ENCODE measurements around the gene PRLR.
"Not testable (repeated sequence)": the region's sequence is repeated elsewhere in the genome, so short reads cannot be mapped to it uniquely, and the experiment has no call there.

The PRLR gene
- 0 to 0.08 (median 0) reads per million in 4 donors for total RNA-seq

GRCh38 chr5:35230038-35230611 lies at the start of gene PRLR:
Gene PRLR, minus strand, starts transcription at chr5:35230487. Its CDS starts 140,867 bp downstream, at chr5:35089620.
- DNase-seq: no peak

- DNase-seq: no peak
Measured at GRCh38 chr5:35274839-35275509, 44.7 kb upstream of the PRLR start.

GRCh38 chr5:35269006-35269405 lies 38.7 kb upstream of the PRLR start:
- DNase-seq: no peak

- DNase-seq: no peak
Measured at GRCh38 chr5:35266276-35266675, 36.0 kb upstream of the PRLR start.

DNA sequence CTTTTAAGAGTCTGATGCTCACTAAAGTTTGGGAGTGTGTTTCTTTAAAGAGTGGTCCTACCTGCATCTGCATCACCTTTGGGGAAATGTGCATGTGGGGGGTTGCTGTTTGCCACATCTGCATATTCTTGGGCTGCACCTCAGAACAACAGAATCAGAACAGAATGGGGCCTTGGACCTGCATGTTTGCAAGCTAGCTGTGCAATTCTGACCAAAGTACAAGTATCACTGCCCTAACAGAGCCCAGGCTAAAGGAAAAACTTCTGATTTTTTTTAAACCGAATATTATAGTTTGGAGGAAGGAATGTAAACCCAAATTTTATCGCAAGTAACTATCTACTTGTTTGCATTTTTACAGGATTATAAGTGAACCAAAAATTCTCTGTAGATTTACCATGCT lies 34.2 kb upstream of the PRLR start:
- no peak for DNase-seq

DNA sequence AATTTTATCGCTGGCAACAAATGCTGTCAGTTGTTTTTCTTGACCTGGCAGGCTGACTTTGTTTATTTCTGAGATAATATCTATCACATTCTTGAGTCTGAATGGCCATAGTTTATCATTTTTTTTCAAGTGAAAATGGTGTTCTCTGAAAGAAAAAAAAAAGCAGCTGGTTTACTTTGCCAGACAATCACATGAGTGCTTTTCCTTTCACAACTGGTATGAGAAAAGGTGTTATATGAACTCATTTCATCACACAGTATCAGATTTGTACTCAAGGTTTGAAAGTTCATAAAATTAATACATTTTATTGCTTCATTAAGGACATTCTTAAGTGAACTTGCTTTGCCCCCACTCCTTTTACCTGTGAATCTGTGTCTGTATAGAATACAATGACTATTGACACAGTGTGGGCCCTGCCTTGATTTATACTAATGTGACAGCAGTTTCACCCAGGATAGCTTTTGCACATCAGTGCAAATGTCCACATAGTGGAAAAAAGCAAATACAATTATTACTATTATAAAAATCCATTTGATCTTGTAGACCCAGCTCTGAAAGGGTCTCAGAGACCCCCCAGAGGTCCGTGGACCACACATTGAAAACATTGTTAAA lies 33.1 kb upstream of the PRLR start:
- DNase-seq: no peak

DNA sequence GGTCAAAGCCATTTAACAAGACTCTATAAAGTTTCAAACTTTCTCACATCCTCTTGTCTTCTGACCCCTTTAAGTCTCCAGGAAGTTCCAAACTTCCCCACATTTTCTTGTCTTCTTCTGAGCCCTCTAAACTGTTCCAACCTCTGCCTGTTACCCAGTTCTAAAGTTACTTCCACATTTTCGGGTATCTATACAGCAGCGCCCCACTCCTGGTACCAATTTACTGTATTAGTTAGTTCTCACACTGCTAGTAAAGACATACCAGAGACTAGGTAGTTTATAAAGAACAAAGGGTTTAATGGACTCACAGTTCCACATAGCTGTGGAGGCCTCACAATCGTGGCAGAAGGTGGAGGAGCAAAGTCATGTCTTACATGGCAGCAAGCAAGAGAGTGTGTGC lies 23.3 kb upstream of the PRLR start:
- no peak for DNase-seq

GRCh38 chr5:35252963-35253362 lies 22.7 kb upstream of the PRLR start:
- no peak for DNase-seq

GRCh38 chr5:35248843-35249780 lies 18.8 kb upstream of the PRLR start:
- no peak for DNase-seq

GRCh38 chr5:35247648-35248034 lies 17.4 kb upstream of the PRLR start:
- peak in 1 of 5 donors; percentile 39 for DNase-seq

DNA sequence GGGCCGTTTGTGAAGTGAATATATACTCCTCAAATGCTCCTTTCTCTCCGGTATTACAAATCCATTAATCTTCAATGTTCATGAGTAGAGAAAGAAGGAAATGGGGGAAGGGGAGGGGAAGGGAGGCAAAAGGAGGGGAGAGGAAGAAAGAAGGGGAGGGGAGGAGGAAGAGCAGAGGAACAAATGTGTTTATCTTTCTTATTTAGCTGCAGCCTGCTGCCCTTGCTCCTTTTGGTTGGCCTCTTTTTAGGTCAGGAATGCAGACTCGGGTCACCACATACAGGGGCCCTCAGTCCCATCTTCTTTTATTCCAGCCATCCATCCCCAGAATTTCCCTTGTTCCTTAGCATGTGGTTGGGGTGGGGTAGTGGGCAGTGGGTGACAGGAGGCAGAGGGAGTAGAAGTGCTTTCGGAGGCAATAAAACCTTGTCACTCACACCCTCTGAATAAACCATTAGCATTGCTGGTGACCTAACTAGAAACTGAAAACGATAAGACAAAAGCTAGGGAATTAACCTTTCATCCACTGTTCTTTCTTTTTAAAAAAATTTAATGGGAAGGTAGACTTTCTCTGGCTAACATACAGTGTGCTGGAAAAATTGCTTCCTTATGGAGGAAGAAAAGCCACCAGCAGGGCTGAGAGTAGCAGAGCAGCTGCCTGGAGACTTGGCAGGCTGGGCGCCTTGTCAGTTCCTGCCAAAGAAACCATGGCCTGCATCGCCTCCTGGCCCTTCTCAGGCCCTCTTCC lies 16.8 kb upstream of the PRLR start:
- no peak for DNase-seq

GRCh38 chr5:35246411-35246810 lies 16.1 kb upstream of the PRLR start:
- DNase-seq: no peak

GRCh38 chr5:35245371-35245770 lies 15.1 kb upstream of the PRLR start:
- not testable (repeated sequence) for DNase-seq

- no peak for DNase-seq
Measured at GRCh38 chr5:35244171-35244570, 13.9 kb upstream of the PRLR start.

DNA sequence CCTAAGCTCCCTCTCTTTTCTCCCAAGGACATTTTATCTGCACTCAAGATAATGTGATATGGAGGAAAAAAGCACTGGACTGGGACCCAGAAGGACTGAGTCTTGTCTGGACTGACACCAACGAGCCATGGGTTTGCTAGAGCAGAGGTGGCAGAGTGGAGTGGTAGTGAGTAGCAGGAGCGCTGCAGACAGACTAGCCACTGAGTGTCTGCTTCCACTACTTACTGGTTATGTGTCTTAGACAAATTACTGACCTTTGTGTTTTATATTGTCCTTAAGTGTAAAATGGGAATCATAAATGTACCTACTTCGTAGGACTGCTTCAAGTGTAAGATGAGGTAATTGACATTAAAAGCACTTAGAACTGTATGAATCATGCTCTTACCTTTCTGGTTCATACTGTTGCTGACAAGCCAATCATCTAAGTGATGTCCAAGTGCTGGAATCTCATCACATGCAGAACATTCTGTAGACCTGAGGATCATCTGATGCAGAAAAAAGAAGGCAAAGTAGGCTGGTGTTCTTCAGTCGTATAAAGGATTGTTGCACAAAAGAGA lies 12.5 kb upstream of the PRLR start:
- no peak for DNase-seq

DNA sequence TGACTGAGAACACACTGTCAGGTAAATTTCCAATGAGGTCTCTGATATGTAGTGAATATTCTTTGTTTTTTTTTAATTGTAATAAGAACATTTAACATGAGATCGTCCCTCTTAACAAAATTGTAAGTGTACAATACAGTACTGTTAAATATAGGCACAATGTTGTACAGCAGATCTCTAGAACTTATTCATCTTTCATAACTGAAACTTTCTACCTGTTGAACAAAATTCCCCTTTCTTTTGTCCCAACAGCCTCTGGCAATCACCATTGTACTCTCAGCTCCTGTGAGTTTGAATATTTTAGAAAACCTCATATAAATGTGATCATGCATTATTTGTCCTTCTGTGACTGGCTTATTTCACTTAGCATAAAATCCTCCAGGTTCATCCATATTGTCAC lies 10.6 kb upstream of the PRLR start:
- DNase-seq: no peak

DNA sequence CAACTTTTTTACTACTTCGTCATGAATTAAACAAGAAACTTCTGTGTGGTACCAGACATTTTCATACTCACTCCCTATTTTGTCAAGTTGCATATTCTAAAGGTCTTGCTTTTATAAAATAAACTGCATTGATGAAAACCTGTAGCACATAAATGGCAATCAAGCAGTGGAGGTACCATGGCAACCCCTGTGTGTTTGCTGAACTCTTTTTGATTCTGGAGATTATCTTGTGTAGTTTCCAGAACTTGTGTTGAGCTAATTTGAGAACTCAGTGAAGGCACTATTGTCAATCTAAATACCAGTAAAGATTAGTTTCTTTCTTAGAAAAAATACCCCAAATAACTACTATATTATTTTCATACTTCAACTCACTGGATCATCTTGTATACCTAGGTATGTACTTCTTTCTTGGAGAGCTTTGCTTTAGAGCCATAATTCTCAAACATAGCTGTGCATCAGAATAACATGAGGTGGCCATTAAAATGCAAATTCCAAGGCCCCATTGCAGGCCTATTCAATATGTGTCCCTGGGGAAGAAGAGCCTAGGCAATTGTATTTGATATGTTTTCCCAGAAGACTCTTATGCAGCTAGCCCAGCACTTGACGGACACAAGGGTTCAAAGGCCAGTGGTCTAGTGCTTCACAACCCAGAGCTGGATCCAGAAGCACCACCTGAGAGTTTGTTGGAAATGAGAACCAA lies 9.8 kb upstream of the PRLR start:
- no peak for DNase-seq

DNA sequence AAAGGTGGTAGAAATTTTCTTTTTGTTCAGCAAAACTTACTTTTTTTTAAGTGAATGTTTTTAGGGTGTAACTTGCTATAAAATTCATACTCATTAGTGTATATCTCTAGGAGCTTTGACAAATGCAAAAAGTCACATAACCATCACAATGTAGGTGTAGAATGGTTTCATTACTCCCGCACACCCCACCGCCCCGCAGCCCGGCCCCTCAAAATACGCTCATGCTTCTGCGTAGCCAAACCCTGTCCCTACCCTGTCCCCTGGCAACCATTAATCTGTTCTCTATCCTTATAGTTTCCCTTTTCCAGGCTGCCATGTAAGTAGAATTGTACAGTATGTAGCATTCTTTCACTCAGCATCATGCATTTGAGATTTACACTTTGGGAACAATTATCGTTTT lies 9.2 kb upstream of the PRLR start:
- no peak for DNase-seq

GRCh38 chr5:35237580-35238376 lies 7.5 kb upstream of the PRLR start:
- no peak for DNase-seq

DNA sequence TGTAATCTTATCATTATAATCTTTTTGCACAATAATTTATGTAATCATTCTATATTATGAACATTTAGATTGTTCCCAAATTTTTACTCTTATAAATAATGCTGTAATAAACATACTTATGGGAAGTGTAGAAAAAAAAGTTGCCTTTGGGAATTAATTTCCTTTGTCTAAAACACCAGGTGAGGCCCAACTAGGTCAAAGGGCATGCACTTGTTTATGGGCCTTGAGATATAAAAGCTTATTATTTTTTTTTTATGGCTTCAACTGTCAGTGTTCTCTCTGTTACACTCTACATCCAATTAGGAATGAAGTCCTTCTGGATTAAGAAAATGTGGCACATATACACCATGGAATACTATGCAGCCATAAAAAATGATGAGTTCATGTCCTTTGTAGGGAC lies 6.5 kb upstream of the PRLR start:
- DNase-seq: no peak

GRCh38 chr5:35233601-35234000 lies 3.3 kb upstream of the PRLR start:
- DNase-seq: no peak

All from T-helper 1 cell (primary cell).